Measurements from ENCODE around the gene POLL.

DNA sequence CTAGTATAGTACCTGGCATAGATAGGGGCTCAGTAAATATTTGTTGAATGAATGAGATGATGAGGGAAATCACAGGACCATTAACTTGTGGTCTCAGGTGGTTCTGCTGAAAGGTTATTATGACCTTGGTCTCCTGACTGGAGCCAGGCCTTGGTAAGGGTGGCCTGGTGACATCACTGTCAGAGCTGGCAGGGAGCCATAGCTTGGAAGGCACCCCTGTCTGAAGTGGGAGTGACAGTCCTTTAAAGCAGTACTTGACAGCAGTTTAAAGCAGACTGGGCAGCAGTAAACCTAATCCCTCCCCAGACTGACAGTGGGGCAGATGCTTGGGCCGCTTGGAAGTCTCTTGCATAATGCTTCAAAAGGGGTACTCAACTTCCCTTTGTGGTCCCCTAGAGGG lies 13.5 kb upstream of the POLL start:
- TF ChIP-seq, protein P1, sequence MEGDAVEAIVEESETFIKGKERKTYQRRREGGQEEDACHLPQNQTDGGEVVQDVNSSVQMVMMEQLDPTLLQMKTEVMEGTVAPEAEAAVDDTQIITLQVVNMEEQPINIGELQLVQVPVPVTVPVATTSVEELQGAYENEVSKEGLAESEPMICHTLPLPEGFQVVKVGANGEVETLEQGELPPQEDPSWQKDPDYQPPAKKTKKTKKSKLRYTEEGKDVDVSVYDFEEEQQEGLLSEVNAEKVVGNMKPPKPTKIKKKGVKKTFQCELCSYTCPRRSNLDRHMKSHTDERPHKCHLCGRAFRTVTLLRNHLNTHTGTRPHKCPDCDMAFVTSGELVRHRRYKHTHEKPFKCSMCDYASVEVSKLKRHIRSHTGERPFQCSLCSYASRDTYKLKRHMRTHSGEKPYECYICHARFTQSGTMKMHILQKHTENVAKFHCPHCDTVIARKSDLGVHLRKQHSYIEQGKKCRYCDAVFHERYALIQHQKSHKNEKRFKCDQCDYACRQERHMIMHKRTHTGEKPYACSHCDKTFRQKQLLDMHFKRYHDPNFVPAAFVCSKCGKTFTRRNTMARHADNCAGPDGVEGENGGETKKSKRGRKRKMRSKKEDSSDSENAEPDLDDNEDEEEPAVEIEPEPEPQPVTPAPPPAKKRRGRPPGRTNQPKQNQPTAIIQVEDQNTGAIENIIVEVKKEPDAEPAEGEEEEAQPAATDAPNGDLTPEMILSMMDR (IDR thresholded peaks at IDR 0.05; ENCODE audit: extremely low read depth in 1 of 2, insufficient read depth in 1 of 2, low read depth in 1 of 2, low read length in 2 of 2), result no peak
- no peak for TF ChIP-seq POLR2A (IDR thresholded peaks at IDR 0.05; ENCODE audit: low read depth, low read length)
- TF ChIP-seq, protein P2, sequence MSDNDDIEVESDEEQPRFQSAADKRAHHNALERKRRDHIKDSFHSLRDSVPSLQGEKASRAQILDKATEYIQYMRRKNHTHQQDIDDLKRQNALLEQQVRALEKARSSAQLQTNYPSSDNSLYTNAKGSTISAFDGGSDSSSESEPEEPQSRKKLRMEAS (IDR thresholded peaks at IDR 0.05; ENCODE audit: insufficient read depth, insufficient read length), result no peak

All from endothelial cell of umbilical vein (primary cell).